Upper lobe of left lung (tissue), 4 donors: Measurements from ENCODE around the gene EPC1.

Source experiments
- CTCF ChIP-seq, 6 experiments: fragments of 450-650 bp in 4 of 6; fragments of 200-600 bp in 2 of 6; sonication (generic) in 2 of 6; IDR thresholded peaks; one replicate each; pipeline ENCODE4 v1.5.1; 2016 to 2019; ENCODE audit warnings: antibody characterized with exemption in 6 of 6
- EP300 ChIP-seq, 4 donors: sonication (generic); formaldehyde crosslinking; IDR thresholded peaks; one replicate each; pipeline ENCODE4 v1.5.1; 2017; ENCODE audit warnings: antibody characterized with exemption in 4 of 4, control low read depth in 2 of 4
- POLR2A ChIP-seq, 4 donors: fragments of 450-650 bp; IDR thresholded peaks; one replicate each; pipeline ENCODE4 v1.5.1; 2016 to 2017; ENCODE audit warnings: antibody characterized with exemption in 4 of 4, mild to moderate bottlenecking in 2 of 4
- POLR2AphosphoS5 ChIP-seq, 2 donors: sonication (generic); formaldehyde crosslinking; IDR thresholded peaks; one replicate each; pipeline ENCODE4 v1.5.1; 2017; ENCODE audit warnings: antibody characterized with exemption in 2 of 2

DNA sequence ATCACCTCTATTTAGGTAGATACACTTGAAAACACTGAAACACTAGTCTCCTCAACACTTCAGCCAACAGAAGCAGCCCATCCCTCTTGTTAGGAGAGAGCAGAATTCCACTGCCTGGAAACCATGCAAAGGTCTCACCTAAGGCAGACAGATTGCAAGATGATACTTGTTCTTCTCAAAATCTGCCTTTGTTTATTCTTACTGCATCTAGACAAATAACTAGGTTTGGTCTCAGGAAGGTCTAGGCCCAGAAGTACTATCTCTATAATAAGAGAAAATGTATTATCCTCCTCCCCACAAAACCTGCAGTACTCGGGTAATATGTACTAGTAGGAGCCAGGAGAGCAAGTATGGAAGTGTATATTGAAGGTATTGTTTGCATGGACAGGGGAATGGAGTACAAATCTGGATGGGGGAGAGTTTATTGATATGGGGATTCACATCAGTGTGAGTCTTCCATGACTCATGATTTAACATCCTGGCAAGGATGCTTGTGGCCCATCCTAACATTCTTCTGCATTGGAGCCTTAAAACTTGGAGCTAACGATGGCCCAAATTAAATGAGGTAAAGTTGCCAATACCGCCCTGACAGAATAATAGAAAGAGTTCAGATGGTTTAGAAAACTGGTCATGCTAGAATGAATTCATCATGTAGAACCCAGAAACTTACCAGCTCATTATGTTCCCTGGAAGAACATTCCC lies 109.2 kb downstream of the EPC1 start:
- TF ChIP-seq EP300 (IDR thresholded peaks at IDR 0.05): no peak
- no peak for TF ChIP-seq CTCF (IDR thresholded peaks at IDR 0.05)
- no peak for TF ChIP-seq POLR2AphosphoS5 (IDR thresholded peaks at IDR 0.05)
- no peak for TF ChIP-seq POLR2A (IDR thresholded peaks at IDR 0.05)
